Measurements from ENCODE around the gene OPCML.

Gene OPCML

GRCh38 chr11:132874638-132875037 is 657.7 kb downstream of the OPCML start:
- H3K27ac Mint-ChIP-seq, result no peak overlapping the region
- peaks cover 17% of the 10 kb centered on the region for H3K4me1 Mint-ChIP-seq
- TF ChIP-seq, protein P1, sequence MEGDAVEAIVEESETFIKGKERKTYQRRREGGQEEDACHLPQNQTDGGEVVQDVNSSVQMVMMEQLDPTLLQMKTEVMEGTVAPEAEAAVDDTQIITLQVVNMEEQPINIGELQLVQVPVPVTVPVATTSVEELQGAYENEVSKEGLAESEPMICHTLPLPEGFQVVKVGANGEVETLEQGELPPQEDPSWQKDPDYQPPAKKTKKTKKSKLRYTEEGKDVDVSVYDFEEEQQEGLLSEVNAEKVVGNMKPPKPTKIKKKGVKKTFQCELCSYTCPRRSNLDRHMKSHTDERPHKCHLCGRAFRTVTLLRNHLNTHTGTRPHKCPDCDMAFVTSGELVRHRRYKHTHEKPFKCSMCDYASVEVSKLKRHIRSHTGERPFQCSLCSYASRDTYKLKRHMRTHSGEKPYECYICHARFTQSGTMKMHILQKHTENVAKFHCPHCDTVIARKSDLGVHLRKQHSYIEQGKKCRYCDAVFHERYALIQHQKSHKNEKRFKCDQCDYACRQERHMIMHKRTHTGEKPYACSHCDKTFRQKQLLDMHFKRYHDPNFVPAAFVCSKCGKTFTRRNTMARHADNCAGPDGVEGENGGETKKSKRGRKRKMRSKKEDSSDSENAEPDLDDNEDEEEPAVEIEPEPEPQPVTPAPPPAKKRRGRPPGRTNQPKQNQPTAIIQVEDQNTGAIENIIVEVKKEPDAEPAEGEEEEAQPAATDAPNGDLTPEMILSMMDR (IDR thresholded peaks at IDR 0.05), result no peak
- no peaks in the 10 kb centered on the region for H3K9me3 Mint-ChIP-seq
- H3K27me3 Mint-ChIP-seq (ENCODE audit: low read depth, poor library complexity), result peaks cover 2% of the 10 kb centered on the region
- H3K4me3 Mint-ChIP-seq, result no peak overlapping the region
- no peak for DNase-seq
- H3K36me3 Mint-ChIP-seq (ENCODE audit: low read depth), result no peaks in the 10 kb centered on the region

DNA sequence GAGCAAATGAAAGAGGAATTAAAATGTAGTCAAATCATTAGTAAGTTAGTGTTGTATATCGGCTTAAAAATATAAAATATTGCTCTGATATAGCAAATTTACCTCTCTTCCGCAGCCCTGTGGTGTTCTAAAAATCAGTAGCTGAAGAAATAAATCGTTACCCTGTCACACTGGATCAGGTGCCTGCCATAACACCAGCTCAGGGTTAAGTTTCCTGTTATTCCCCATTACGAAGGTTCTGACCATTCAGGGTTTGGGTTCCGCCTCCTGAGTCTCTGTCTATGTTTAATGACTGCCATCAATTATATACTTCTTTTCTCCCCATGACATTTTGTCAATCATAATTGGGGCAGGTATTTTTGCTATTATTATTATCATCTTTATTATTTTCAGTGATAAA is 658.5 kb downstream of the OPCML start:
- no peaks in the 10 kb centered on the region for H3K36me3 Mint-ChIP-seq (ENCODE audit: low read depth)
- H3K27ac Mint-ChIP-seq, result no peak overlapping the region
- no peaks in the 10 kb centered on the region for H3K9me3 Mint-ChIP-seq
- TF ChIP-seq, protein P1 (IDR thresholded peaks at IDR 0.05), result no peak
- DNase-seq, result no peak
- peaks cover 2% of the 10 kb centered on the region for H3K27me3 Mint-ChIP-seq (ENCODE audit: low read depth, poor library complexity)
- H3K4me1 Mint-ChIP-seq, result peaks cover 17% of the 10 kb centered on the region
- H3K4me3 Mint-ChIP-seq, result no peak overlapping the region

DNA sequence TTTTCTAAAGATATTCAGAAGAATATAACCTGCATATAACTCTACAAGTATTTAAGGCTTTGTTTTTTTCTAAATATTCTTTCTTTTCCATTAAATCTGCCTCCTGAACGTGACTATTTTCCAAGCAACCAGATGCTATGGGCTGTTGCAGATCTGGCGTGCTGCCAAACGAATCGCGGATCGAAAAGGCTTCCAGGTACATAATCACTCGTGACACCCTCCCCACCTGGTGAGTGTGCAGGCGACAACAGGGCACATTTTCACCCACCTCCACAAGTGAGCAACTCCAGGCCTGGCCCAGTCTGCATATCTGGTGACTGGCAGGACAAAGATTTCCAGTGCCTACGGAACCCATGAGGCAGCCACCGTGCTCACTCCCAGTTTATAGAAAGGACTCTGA is 660.1 kb downstream of the OPCML start:
- H3K27me3 Mint-ChIP-seq (ENCODE audit: low read depth, poor library complexity), result peaks cover 2% of the 10 kb centered on the region
- H3K36me3 Mint-ChIP-seq (ENCODE audit: low read depth), result no peaks in the 10 kb centered on the region
- no peak overlapping the region for H3K27ac Mint-ChIP-seq
- no peak for DNase-seq
- TF ChIP-seq, protein P1 (IDR thresholded peaks at IDR 0.05), result no peak
- H3K4me1 Mint-ChIP-seq, result peaks cover 25% of the 10 kb centered on the region
- no peaks in the 10 kb centered on the region for H3K9me3 Mint-ChIP-seq
- no peak overlapping the region for H3K4me3 Mint-ChIP-seq

DNA sequence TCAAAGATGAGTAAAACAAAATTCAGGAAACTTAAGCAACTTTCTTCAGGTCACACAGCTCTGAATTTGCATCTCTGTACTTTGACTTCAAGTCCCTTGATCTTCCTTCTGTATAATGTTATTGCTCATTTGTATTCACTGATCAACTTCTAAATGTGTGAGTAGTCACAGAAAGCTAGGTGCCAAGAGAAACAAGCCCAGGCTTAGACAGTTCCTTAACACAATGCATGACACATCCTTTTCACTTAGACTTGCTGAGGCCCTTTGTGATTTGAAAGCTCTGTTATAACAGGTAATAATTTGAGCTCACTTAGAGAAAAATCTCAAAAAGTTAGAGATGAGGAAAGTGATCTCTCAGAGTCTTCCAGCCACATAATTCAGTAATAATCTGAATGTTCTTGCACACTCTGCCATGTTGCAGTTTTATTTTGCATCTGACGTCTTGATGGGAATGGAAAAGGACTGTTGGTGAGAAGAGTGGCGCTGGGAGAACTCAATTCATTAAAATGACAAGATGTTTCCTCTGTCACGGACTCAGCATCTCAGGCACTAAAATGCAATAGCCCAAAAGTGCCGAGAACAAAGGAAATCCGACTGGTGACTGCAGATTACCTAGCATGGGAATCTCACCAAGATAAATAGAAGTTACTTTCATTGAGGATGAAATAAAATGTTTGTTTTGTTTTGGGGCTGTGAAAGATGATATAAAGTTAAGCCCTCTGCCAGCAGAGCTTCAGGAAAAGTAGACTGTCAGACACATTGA is 665.3 kb downstream of the OPCML start:
- DNase-seq, result no peak
- no peaks in the 10 kb centered on the region for H3K36me3 Mint-ChIP-seq (ENCODE audit: low read depth)
- TF ChIP-seq, protein P1 (IDR thresholded peaks at IDR 0.05), result no peak
- peaks cover 13% of the 10 kb centered on the region for H3K4me1 Mint-ChIP-seq
- no peak overlapping the region for H3K4me3 Mint-ChIP-seq
- no peak overlapping the region for H3K27ac Mint-ChIP-seq
- H3K9me3 Mint-ChIP-seq, result no peaks in the 10 kb centered on the region
- H3K27me3 Mint-ChIP-seq (ENCODE audit: low read depth, poor library complexity), result peaks cover 3% of the 10 kb centered on the region

GRCh38 chr11:132865623-132866022 is 666.7 kb downstream of the OPCML start:
- Mint-ChIP-seq H3K4me3 (no peak overlapping the region), H3K4me1 (peaks cover 13% of the 10 kb centered on the region), H3K36me3 (ENCODE audit: low read depth) (no peaks in the 10 kb centered on the region), H3K27ac (no peak overlapping the region), H3K27me3 (ENCODE audit: low read depth, poor library complexity) (peaks cover 3% of the 10 kb centered on the region), H3K9me3 (no peaks in the 10 kb centered on the region)
- TF ChIP-seq, protein P1 (IDR thresholded peaks at IDR 0.05), result no peak
- no peak for DNase-seq

Measured in nephron progenitor cell (in vitro differentiated cells).